ENCODE results near the gene PXYLP1.

DNA sequence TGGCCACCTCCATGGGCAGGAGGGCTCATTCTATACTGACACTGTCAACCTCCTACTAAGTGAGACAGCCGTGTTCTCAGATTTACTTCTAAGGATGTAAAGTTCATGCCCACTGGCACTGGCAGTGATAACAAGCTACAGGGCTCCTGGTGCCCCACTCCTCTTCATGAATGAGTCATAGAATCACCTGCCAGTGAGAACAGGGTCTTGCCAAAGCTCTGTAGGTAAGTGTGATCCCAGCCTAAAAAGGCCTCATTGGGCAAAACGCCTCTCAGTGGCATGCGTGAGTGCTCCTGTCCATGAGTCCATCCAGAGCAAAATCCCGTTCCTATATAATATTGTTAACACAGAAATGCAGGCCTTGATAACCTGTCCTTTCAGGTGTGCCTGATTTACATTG, 17.4 kb downstream of the PXYLP1 start:
- TF ChIP-seq CTCF (IDR thresholded peaks at IDR 0.05) (no peak), POLR2A (IDR thresholded peaks at IDR 0.05) (no peak)

Measured in thyroid gland (tissue), 4 donors.